WERI-Rb-1 (cell line): ENCODE measurements around the gene IGF1R.

Experiments
- DNase-seq: peaks from one replicate; pipeline ENCODE4 v3.0.0-alpha.2; 2020
- H3K27ac ChIP-seq: fragments of 250-450 bp; sonication (Bioruptor Pico); 2 replicates; pipeline ENCODE4 v1.5.1; 2020; ENCODE audit warnings: mild to moderate bottlenecking, moderate library complexity
- H3K27me3 ChIP-seq: fragments of 250-450 bp; sonication (Bioruptor Pico); 2 replicates; pipeline ENCODE4 v1.5.1; 2021; ENCODE audit warnings: mild to moderate bottlenecking, low read depth, moderate library complexity; ENCODE audit not compliant: insufficient read depth, severe bottlenecking
- H3K36me3 ChIP-seq: fragments of 250-450 bp; sonication (Bioruptor Pico); 2 replicates; pipeline ENCODE4 v1.5.1; 2020; ENCODE audit warnings: mild to moderate bottlenecking, moderate library complexity
- H3K4me3 ChIP-seq: 2 replicates; pipeline ENCODE4 v1.5.1; 2011; ENCODE audit warnings: low read depth, mild to moderate bottlenecking, control low read depth, low read length
- H3K9me3 ChIP-seq: fragments of 250-450 bp; sonication (Bioruptor Pico); 2 replicates; pipeline ENCODE4 v1.5.1; 2021; ENCODE audit warnings: mild to moderate bottlenecking, moderate library complexity; ENCODE audit not compliant: severe bottlenecking
- TF ChIP-seq, protein P1 (sequence below): IDR thresholded peaks from 2 replicates; pipeline ENCODE4 v1.5.1; 2011; ENCODE audit warnings: low read depth, mild to moderate bottlenecking, control low read depth, inconsistent platforms, low read length

IGF1R gene

DNA sequence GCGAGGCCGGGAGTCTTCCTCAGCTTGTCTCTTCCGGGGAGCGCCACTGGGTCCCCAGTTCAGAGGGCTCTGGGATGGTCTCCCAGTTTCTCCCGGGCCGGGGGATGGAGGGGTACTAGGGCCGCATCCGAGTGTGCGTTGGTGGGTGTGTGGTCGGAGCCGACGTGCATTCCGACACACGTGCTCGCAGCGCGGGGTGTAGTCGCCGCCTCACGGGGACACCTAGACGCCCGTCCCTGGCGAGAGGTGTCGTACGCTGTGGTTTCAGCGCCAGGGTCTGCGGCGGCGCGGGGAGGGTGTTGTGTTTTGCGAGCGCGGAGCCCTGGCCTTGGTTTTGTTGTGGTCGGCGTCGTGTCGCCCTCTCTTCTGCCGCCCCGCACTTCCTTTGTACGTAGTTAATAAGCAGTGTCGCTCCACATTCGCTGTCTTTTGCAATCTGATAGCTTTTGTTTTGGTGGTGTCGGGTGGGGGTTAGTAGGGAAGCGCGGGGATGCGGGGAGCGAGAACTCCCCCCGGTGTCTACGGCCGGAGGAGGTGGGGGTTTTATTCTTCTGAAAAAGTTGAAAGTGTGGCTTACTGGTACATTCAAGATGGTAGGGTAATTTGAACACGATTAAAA lies 2.2 kb downstream of the IGF1R start:
- TF ChIP-seq, protein P1, sequence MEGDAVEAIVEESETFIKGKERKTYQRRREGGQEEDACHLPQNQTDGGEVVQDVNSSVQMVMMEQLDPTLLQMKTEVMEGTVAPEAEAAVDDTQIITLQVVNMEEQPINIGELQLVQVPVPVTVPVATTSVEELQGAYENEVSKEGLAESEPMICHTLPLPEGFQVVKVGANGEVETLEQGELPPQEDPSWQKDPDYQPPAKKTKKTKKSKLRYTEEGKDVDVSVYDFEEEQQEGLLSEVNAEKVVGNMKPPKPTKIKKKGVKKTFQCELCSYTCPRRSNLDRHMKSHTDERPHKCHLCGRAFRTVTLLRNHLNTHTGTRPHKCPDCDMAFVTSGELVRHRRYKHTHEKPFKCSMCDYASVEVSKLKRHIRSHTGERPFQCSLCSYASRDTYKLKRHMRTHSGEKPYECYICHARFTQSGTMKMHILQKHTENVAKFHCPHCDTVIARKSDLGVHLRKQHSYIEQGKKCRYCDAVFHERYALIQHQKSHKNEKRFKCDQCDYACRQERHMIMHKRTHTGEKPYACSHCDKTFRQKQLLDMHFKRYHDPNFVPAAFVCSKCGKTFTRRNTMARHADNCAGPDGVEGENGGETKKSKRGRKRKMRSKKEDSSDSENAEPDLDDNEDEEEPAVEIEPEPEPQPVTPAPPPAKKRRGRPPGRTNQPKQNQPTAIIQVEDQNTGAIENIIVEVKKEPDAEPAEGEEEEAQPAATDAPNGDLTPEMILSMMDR: no peak
- peaks cover 8% of the 10 kb centered on the region for H3K27me3 ChIP-seq
- no peaks in the 10 kb centered on the region for H3K36me3 ChIP-seq
- peak overlapping the region; percentile 91 for H3K4me3 ChIP-seq
- no peaks in the 10 kb centered on the region for H3K9me3 ChIP-seq
- no peak overlapping the region for H3K27ac ChIP-seq
- DNase-seq: no peak

DNA sequence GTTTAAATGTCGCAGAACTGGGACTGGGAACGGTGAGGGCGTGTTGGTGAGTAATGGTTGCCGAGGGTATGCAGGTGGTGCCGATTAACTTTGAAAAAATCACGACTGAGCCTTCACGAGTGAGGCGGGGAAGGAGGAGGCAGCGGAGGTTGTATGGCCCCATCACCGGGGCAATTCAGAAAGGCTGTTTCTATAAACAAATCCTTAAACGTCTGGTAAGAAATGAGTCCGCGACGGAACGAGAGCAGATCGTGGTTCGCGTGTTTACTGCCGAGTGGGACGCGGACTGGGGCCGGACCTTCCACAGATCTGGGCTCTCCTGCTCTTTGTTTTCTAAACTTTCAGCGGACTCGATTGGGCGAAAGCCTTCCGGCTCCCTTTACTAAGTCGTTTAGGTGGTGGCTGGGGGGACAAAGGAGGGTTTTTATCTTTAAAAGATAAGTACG lies 2.7 kb downstream of the IGF1R start:
- no peak for DNase-seq
- Histone ChIP-seq H3K36me3 (no peaks in the 10 kb centered on the region), H3K27ac (no peak overlapping the region), H3K9me3 (no peaks in the 10 kb centered on the region), H3K27me3 (peaks cover 8% of the 10 kb centered on the region), H3K4me3 (no peak overlapping the region)
- TF ChIP-seq, protein P1: no peak

DNA sequence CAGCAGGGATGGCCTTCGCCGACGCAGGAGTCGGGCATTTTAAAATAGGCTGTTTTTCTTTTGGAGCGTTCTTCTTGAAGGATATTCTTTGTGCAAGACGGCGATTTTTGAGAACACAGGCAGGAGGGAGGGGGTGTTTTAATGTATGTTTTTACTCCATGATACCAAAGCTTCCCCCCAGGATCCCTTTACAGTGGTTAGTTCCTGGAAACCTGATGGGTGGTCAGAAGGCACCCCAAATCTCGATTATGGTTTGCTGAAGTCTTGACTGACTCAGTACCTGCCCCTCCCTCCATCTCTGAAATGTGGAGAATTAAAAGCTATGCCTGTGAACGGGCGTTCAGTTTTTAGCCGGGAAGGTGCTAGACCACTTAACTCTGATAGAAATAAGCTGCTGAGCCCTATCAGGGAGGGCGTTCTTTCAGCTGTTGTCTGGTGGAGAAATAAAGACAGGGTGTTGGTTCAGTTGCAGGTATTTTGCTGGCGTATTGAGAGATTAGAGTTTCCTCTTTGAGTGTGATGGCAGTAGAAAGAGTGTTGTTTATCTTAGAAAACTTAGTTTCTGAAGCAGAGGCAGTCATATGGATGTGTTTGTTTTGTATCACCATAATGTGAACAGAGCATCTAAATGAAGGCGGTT lies 3.4 kb downstream of the IGF1R start:
- TF ChIP-seq, protein P1: no peak
- H3K9me3 ChIP-seq: no peaks in the 10 kb centered on the region
- H3K27ac ChIP-seq: no peak overlapping the region
- H3K27me3 ChIP-seq: peaks cover 3% of the 10 kb centered on the region
- peak; percentile 18 for DNase-seq
- no peaks in the 10 kb centered on the region for H3K36me3 ChIP-seq
- H3K4me3 ChIP-seq: no peak overlapping the region

DNA sequence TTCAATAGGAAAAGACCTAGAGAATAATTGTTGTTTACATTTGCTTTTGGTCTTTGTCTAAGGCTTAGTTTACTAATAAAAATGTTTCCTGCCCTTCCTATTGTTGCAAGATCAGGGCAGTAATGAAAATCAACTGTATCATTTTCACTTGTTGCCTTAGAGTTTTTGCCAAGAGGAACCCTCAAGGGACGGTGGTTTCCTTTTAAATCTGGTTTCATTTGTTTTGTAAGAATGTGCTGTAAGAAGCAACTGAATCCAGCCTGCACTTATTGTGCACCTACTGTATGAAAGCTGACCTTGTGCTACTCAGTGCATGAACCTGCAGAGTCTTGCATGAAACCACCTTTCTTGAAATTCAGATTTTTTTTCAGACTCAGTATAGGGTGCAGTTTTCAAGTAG lies 5.3 kb downstream of the IGF1R start:
- H3K27ac ChIP-seq: no peak overlapping the region
- TF ChIP-seq, protein P1: no peak

DNA sequence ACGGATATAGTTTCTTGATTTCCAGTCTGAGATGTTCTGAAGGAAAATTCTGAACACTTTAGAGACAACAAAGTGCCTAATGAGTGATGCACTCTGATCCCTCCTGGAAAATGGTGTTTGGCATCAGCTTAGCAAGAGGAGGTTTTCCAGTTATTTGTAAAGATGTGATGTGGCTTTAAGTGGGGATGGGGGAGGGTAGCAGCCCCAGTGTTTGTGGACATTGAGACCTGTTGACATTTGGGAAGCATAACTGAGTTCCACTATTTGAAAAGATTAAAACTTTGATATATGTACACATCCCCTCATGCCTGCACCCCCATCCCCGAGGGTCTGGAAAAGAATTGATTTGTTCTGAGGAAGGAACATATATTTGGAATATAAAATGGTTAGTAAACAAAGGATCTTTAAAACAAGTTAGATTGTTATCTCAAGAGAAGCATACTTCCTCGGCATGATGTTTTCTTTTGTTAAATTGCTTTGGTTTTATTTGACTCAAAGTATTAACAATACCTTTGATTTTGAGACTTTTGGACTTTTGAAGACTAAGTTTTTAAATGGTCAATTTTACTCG lies 6.5 kb downstream of the IGF1R start:
- TF ChIP-seq, protein P1: no peak
- H3K27ac ChIP-seq: no peak overlapping the region
- H3K4me3 ChIP-seq: no peak overlapping the region
- no peaks in the 10 kb centered on the region for H3K9me3 ChIP-seq
- no peaks in the 10 kb centered on the region for H3K36me3 ChIP-seq
- no peak for DNase-seq
- no peaks in the 10 kb centered on the region for H3K27me3 ChIP-seq

More for the DNA sequence above, 5.3 kb downstream of the IGF1R start:
- Histone ChIP-seq H3K36me3 (no peaks in the 10 kb centered on the region), H3K27me3 (no peaks in the 10 kb centered on the region), H3K9me3 (no peaks in the 10 kb centered on the region), H3K4me3 (no peak overlapping the region)
- no peak for DNase-seq
